PC-3 (cell line): ENCODE measurements around the gene PABPN1.

ENCODE experiments used
- EZH2 ChIP-seq: fragments of 300-600 bp; sonication (generic); IDR thresholded peaks from one replicate; pipeline ENCODE4 v1.6.1; 2017; ENCODE audit warnings: antibody characterized with exemption, mild to moderate bottlenecking, low read length; ENCODE audit not compliant: unreplicated experiment
- EZH2phosphoT487 ChIP-seq: fragments of 300-600 bp; sonication (generic); IDR thresholded peaks from 2 replicates; pipeline ENCODE4 v1.6.1; 2018; ENCODE audit warnings: mild to moderate bottlenecking, antibody characterized with exemption, low read length, borderline replicate concordance
- TF ChIP-seq, protein P1 (sequence below): fragments of 300-600 bp; sonication (generic); conservative IDR thresholded peaks from 2 replicates; pipeline ENCODE4 v1.5.1; 2017; ENCODE audit warnings: antibody characterized with exemption, low read depth, mild to moderate bottlenecking, low read length

DNA sequence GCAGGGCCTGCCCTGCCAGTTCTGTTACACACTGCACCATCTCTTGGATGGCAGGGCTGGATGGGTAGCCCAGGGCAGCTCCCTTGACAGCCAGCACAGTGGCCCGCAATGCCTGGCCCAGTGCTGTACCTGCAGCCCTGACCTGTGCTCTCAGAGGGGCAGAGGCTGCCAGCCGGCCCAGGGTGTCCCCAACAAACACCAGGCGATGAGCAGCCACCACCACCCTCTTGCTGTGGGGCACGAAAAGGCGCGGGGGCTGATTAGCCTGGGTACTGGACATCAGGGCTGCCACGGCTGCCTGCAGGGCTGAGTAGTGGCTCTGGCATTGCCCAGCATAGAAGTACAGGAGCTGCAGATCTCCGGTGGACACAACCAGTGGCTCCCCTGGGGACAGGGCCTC lies 36.0 kb downstream of the PABPN1 start:
- TF ChIP-seq, protein P1, sequence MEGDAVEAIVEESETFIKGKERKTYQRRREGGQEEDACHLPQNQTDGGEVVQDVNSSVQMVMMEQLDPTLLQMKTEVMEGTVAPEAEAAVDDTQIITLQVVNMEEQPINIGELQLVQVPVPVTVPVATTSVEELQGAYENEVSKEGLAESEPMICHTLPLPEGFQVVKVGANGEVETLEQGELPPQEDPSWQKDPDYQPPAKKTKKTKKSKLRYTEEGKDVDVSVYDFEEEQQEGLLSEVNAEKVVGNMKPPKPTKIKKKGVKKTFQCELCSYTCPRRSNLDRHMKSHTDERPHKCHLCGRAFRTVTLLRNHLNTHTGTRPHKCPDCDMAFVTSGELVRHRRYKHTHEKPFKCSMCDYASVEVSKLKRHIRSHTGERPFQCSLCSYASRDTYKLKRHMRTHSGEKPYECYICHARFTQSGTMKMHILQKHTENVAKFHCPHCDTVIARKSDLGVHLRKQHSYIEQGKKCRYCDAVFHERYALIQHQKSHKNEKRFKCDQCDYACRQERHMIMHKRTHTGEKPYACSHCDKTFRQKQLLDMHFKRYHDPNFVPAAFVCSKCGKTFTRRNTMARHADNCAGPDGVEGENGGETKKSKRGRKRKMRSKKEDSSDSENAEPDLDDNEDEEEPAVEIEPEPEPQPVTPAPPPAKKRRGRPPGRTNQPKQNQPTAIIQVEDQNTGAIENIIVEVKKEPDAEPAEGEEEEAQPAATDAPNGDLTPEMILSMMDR: no peak
- TF ChIP-seq EZH2 (no peak), EZH2phosphoT487 (no peak)
